HG03439 (cell line): ENCODE results near the gene PDE9A.
"Not testable (repeated sequence)": the region's sequence is repeated elsewhere in the genome, so short reads cannot be mapped to it uniquely, and the experiment has no call there.

Experiments used
- ATAC-seq: cut with Tn5 transposase; IDR thresholded peaks from one replicate; pipeline ENCODE4 v1.9.1; 2021; ENCODE audit warnings: mild to moderate bottlenecking, moderate library complexity; ENCODE audit not compliant: unreplicated experiment

PDE9A gene

DNA sequence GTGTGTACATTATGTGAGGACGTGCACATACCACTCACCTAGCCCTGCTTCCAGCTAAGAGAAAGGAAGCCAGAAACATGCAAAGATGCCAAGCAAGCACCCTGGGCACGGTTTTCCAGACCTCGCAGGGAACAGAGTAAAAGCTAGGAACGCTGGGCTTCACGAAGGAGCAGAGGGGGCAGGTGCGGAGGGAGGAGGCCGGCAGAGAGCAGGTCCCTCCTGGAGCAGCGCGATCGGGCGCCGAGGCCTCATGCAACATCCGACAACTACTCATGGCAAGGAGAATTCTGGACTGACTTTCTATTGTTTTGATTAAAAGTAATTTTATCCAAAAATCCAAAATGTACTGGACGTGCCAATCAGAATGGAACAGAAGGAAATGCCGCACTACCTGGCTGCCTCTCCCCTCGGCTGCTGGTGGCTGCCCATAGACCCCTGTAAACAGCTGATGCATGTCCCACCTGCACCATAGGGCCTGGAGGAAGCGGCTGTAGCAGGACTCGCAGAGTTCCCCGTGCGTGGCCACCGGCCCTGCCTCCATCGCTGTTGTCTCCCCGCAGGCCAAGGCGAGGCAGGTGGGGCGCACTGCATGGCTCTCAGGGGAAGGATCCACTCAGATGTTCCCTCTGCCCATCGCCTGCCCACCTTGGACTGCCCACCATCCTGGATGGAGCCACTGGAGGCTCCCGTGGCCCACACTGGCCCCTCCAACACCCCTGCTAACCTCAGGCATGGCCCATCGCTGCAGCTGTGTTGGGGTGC lies 132.4 kb downstream of the PDE9A start:
- no peak for ATAC-seq

DNA sequence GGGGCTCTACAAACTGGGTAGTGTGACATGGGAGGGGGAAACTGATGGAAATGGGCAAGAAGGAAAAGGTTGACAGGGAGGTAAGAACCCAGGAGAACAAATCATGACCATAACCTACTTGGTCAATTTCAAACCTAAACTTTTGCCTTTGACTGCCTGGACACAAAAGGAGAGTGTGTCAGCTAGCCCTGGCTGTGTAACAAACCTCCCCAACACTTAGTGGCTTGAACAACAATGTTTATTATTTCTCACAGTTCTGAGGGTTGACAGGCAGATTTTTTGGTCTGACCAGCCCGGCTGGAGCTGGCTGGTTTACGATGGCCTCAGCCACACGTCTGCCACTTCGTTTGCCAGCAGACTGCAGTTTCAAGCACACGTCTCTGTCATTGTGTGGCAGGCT lies 133.5 kb downstream of the PDE9A start:
- no peak for ATAC-seq

DNA sequence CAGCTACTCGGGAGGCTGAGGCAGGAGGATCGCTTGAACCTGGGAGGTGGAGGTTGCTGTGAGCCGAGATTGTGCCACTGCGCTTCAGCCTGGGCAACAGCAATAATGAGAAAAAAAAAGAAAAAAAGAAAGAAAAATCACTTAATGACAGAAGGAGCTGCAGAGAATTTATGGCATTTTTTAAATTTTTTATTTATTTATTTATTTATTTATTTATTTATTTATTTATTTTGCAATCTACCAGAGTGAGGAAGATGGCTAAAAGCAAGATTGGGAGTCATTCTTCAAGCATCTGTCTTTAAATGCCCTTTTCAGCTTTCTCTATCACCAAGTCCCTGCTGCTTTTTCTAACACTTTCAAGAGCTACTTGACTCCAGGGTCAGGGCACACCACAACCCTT lies 134.2 kb downstream of the PDE9A start:
- no peak for ATAC-seq

DNA sequence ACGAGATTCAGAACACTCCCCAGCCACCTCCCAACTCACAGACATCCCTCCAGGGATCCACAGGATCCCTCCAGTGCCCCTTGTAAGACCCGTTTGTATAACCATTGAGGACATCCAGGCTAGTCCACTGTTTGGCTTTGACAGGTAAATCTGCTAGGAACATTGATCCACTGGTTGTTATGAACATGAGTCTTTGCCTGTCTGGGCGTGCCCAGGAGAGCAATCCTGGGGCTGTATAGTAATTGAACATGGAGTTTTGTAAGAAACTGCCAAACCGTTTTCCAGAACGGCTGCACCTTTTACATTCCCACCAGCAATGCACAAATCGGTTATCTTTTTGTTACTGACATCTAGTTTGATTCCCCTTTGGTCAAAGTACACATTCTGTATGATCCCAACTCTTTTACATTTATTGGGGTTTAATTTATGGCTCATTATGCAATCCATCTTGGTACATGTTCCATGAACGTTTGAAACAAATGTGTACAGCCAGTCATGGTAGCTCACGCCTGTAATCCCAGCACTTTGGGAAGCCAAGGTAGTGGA lies 137.2 kb downstream of the PDE9A start:
- ATAC-seq: no peak

DNA sequence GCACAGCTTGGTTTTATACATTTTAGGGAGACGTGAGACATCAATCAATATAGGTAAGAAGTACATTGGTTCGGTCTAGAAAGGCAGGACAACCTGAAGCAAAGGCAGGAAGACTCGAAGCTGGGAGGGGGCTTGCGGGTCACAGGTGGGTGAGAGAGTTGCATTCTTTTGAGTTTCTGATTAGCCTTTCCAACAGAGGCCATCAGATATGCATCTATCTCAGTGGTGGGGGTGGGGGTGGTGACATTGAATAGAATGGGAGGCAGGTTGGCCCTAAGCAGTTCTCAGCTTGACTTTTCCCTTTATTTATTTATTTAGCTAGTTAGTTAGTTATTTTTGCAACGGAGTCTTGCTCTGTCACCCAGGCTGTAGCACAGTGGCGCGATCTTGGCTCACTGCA lies 140.4 kb downstream of the PDE9A start:
- ATAC-seq: no peak

DNA sequence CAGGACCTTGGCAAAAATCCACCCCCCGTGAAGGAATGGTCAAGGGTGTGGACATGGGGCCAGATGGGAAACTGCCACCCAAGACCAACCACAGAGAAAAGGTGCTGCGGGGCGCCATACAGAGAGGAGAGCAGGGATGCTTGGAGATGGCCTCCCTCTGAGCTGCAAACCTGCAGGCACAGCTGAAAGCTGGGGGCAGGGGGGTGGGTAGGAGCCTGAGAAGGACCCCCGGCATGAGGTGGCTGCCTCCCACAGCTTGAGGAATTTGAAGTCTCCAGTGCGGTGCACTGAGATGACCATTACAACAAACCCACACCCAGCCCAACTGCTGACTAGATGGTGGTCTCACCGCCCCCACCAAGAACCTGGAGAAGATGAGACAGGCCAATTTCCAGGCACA lies 141.1 kb downstream of the PDE9A start:
- no peak for ATAC-seq

DNA sequence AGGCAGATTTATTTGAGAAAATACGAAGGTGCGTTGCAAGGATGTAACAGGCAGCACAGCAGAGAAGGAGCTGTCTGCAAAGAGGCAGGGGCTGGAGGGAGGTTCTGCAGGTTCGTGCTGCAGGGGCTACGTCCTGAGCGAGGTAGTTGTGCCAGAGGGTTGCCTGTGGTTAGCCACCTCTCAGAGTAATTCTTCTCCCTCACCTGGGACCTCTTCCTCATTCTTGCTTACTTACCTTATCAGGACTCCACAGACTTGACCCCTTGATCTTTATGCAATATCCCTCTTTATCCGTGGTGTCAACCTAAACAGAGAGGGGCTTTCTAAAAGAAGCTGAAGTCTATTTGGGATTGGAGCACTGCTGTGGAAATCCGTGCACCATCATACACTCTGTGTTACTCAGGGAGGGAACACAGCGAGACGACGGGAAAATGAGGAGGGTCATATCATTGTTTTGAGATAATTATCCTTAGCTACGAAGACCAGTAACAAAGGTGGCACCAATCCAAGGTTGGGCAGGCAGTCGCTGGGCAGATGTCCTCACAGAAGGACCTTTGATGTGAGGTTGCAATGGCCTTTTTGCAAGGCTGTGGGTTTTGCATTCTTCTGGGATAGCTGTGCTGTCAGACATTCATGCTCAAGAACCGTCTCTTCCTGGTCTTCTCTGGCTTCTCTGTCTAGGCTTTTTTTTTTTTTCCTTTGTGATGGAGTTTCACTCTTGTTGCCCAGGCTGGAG lies 143.1 kb downstream of the PDE9A start:
- no peak for ATAC-seq

DNA sequence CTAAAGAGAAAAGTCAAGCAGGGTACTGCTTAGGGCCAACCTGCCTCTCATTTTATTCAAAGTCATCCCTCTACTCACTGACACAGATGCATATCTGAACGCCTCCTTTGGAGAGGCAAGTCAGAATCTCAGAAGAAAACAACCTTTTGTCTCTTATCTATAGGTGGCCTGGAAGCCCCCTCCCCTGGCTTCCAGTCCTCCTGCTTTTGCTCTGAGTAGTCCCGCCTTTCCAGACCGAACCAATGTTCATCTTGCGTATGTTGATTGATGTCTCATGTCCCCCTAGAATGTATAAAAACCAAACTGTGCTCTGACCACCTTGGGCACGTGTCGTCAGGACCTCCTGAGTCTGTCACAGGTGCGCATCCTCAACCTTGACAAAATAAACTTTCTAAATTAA lies 144.1 kb downstream of the PDE9A start:
- ATAC-seq: no peak

DNA sequence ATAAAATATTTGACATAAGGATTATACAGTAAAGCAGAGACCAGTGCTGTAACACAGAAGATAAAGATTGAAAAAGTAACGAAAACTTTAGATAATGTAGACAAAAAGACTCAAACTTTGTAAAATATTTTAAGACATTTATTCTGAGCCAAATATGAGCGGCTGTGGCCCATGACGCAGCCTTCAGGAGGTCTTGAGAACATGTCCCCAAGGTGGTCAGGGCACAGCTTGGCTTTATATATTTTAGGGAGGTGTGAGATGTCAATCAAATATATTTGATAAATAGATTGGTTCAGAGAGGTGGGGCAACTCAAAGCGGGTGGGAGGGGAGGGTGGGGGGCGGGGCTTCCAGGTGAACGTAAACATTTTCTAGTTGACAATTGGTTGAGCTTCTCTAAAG lies 144.7 kb downstream of the PDE9A start:
- no peak for ATAC-seq

DNA sequence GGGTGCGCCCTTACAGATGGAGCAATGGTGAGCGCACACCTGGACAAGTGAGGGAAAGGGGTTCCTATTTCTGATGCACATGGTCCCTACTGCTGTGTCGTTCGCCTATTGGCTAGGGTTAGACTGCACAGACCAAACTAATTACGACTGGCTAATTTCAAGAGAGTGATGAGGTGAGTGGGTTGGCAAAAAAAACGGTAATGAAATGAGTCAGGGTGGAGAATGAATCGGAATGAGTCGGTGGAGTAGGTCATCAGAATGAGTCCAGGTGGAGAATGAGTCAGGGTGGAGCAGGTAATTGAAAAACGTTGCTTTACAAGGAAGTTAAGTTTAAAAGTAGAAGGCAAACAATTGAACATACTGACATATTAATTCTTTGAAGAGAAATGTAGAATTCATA lies 146.1 kb downstream of the PDE9A start:
- ATAC-seq: no peak

DNA sequence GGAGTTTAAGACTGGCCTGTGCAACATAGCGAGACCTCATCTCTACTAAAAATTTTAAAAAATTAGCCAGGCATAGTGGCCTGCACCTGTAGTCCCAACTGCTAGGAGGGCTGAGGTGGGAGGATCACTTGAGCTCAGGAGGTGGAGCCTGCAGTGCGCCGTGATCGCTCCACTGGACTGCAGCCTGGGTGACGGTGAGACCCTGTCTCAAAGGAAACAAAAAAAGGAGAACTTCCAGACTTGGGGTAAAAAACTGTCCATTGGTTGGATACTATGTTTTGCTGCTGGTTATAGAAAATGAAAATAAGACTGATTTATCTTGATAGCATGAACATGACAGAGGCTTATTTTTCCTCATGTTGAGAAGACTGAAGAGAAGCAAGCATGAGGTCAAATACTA lies 146.5 kb downstream of the PDE9A start:
- ATAC-seq: no peak

DNA sequence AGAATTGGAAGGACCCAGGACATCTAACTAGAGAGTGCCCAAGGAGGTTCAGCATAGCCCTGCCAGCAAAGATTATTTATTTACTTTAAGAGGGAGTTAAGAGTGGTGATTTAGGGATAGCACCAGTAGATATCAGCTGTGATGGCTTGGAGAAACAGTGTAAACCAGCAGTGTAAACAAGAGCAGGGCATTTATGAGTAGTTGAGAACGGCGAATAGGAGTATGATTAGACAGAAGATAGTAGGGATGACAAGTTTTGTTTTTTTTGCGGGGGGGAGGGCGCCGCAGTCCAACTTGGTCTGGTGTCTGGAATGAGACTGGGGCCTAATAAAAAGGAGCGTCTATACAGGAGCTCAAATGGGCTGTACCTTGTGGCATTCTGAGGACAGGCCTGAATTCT lies 148.2 kb downstream of the PDE9A start:
- ATAC-seq: not testable (repeated sequence)

DNA sequence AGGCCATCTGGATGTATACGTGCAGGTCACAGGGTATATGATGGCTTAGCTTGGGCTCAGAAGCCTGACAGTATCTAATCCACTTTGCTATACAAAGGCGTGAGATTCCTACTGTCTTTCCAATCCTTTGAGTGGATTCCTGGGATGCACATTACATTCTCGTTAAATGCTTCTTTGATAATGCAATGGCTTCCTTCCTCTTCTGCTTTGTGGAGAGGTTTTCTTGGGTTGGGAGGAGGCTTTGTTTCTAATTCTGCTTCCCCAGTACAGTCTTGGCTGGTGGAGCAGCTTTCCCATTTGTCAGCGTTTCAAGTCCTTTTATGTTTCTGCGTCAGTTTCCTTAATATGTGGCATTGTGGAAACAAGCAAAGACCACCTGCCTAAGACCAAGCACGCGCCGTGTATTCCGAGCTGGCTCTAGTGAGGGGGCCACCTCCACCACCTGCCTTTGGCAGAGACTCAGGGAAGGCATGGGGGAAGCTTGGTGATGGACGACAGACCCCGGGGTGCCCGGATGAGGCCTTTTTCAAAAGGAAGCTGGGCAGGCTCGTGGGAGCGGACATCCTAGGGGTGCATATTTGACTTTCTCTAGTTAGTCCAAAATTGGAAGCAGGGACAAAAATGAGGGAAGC lies 153.2 kb downstream of the PDE9A start:
- ATAC-seq: no peak

DNA sequence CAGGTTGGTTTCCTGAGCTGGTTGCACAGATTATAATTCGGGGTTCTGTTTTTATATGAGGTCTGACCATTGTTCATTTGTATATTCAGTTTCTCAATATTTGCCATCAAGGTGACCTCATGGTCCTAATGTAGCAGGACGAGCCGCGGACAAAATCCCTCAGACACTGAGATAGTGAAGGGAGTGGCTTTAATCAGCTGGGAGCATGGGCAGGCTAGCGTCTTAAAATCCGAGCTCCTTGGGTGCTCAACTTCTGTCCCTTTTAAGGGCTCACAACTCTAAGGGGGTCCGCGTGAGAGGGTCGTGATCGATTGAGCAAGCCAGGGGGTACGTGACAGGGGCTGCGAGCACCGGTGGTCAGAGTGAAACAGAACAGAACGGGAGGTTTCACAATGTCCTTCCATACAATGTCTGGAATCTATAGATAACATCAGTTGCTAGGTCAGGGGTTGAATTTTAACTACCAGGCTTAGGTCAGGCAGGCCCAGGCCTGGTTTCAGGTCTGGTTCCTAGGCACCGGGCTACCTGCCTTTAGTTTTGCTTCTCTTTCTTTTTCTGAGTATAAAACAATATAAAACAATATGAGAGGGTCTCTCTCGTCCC lies 154.0 kb downstream of the PDE9A start:
- ATAC-seq: not testable (repeated sequence)

DNA sequence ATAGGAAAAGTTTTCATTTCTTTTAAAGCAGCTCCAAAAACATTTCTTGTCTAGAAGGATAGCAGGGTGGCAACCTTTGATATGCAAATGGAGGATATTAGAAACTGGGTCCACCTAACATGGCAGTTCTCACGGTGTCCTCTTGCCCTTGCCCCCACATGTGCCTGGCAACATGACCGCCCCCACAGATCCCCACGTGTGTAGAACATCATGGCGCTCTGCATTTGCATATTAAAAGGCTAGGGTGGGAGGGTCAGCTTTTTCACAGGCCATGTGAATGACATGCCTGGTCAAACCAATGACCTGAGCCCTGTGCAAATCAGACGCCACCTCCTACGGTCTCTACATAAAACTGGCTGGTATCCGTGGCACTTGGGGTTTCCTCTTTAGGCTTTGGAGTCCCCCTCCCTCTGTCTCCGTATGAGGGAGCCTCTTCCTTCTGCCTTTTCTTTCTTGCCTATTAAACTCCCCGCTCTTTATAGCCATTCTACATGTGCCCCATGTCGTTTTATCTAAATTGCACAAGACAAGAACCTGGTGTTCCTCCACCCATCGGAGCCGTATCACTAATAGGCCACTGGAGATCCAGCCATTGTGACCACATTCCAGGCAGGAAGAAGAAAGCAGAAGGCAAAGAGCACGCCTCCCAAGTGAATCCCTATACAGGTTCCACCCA lies 154.7 kb downstream of the PDE9A start:
- no peak for ATAC-seq

DNA sequence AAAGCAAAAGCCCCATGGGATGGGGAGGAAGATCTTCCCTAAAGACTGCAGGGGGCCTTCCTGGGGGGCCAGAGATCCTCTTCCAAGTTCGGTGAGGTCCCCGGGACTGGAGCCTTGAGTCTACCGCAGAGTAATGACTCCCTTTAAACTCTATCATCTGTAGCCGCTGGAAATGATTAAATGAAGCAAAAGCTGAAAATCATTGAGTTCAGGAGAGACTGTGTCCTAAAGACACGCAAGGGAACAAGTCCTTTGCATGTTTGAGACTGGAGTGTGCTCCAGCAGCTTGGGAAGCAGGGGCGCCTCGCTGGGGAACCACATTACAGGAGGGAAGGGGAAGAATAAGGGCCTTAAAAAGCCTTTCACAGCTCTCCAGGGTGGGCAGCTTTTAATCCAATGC lies 155.8 kb downstream of the PDE9A start:
- ATAC-seq: no peak

DNA sequence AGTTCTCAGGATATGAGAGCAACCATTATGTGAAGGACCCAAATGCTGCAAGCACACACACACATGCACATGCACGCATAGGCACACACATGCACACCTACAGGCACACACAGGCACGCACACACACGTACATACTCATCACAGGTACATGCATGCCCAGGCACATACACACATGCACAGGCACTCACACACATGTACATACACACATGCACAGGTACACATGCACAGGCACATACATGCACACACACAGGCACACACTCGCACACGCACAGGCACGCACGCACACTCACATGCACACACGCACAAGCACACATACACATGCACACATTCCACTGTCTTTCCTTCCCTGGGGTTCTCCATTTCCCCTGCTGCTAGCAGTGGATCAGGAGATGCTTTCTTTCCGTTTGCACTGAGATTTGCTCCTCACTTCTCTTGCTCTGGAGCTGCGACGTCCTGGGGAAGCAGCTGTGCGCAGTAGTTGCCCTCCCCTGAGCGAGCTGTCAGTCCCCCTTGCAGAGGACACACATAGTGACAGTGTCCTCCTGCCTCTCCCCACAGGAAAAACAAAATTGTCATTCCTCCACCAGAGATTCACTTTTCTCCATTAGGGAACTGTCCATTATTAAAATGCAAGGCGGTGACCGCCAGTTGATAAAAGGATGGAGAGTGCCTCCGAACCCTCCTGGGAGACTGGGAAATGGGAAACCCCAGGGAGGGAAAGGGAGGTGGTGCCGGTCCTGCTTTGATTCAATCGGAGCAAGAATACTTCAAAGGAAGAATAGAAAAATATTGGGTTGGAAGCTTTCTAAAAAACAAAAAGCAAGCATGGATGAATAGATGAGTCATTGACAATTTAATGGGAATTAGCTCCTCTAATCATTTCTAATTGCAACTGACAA lies 156.4 kb downstream of the PDE9A start:
- ATAC-seq: no peak

DNA sequence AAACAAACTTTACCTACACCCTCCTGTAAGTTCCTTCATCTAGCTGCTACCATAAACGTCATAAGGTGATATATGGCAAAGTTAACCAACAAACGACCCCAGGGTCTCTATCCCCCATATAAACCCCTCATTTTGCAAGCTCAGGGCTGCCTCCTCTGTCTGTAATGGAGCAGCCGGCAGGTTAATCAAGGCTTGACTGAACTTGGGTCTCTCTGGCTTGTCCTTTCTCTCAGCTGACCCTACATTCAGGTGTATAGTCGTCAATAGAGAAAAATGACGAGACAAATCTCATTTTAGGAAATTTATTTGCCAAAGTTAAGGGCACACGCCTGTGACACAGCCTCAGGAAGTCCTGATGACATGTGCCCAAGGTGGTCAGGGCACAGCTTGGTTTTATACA lies 158.5 kb downstream of the PDE9A start:
- no peak for ATAC-seq

DNA sequence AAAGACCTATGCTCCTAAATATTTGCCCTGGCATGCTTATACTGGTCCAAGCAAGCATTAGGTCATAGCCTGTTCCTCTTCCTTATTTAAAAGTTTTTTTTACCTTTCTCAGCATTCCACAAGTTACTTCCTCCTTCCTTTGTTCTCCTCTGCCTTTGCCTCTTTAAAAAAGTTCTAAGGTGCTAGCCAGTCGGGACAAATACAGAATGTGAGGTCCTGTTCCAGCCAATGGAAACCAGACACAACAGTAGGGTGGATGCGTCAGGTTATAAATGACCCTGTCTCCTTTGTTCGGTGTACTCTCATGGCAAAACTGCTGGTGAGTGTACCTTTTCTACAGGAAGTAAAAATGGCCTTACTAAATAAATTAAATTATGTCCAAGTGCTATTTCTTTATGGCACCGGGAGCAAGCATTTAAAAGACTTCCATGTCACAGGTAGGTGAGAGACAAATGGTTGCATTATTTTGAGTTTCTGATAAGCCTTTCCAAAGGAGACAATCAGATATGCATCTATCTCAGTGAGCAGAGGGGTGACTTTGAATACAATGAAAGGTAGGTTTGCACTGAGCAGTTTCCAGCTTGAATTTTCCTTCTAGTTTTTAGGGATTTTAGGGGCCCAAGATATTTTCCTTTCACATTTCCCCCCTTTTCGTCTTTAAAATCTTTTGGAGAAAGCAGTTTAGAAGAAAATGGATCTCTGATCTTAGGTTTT lies 159.3 kb downstream of the PDE9A start:
- not testable (repeated sequence) for ATAC-seq
